ENCODE data around the gene DNAH1. TPM values are rescaled to one million over a fixed set of nuclear protein-coding genes. Genes with fewer than 3 reads are reported as not detected.
A peak's percentile ranks its signal among the peaks of the same experiment; 100 is the strongest.
"Not testable (repeated sequence)": the region's sequence is repeated elsewhere in the genome, so short reads cannot be mapped to it uniquely, and the experiment has no call there.

DNAH1 gene
- total RNA-seq (2014; rRNA removed; shearing (Covaris generic)) = 0.48 and 0.78 TPM in 2 replicates

- DNase-seq (ENCODE audit: low read depth) = no peak
Measured at GRCh38 chr3:52315977-52316764, at the start of gene DNAH1. TSS of gene DNAH1 (plus strand) at chr3:52316319. CDS start at chr3:52322443, 6,124 bp downstream.

- DNase-seq (ENCODE audit: low read depth) = no peak
Measured at GRCh38 chr3:52268036-52268435, 48.1 kb upstream of the DNAH1 start.

GRCh38 chr3:52269776-52270175 is 46.3 kb upstream of the DNAH1 start:
- DNase-seq (ENCODE audit: low read depth) = no peak

- no peak for DNase-seq (ENCODE audit: low read depth)
Measured at GRCh38 chr3:52270252-52270754, 45.8 kb upstream of the DNAH1 start.

GRCh38 chr3:52272172-52272571 is 43.9 kb upstream of the DNAH1 start:
- not testable (repeated sequence) for DNase-seq (ENCODE audit: low read depth)

- no peak for DNase-seq (ENCODE audit: low read depth)
Measured at GRCh38 chr3:52272831-52273230, 43.3 kb upstream of the DNAH1 start.

- DNase-seq (ENCODE audit: low read depth) = not testable (repeated sequence)
Measured at GRCh38 chr3:52274781-52275180, 41.3 kb upstream of the DNAH1 start.

- peak; percentile 70 for DNase-seq (ENCODE audit: low read depth)
Measured at GRCh38 chr3:52277071-52277964, 38.8 kb upstream of the DNAH1 start.

- no peak for DNase-seq (ENCODE audit: low read depth)
Measured at GRCh38 chr3:52277972-52278509, 38.1 kb upstream of the DNAH1 start.

- peak; percentile 92 for DNase-seq (ENCODE audit: low read depth)
Measured at GRCh38 chr3:52278510-52279069, 37.5 kb upstream of the DNAH1 start, which contains the start of gene WDR82. TSS of gene WDR82 (minus strand) at chr3:52278649. CDS start at chr3:52278361, 288 bp downstream.

GRCh38 chr3:52279596-52279995 is 36.5 kb upstream of the DNAH1 start:
- DNase-seq (ENCODE audit: low read depth) = no peak

- peak; percentile 39 for DNase-seq (ENCODE audit: low read depth)
Measured at GRCh38 chr3:52280050-52280461, 36.1 kb upstream of the DNAH1 start.

- DNase-seq (ENCODE audit: low read depth) = no peak
Measured at GRCh38 chr3:52281981-52282801, 33.9 kb upstream of the DNAH1 start.

GRCh38 chr3:52283306-52283705 is 32.8 kb upstream of the DNAH1 start:
- no peak for DNase-seq (ENCODE audit: low read depth)

GRCh38 chr3:52284051-52284450 is 32.1 kb upstream of the DNAH1 start:
- DNase-seq (ENCODE audit: low read depth) = not testable (repeated sequence)

- peak; percentile 36 for DNase-seq (ENCODE audit: low read depth)
Measured at GRCh38 chr3:52286777-52287110, 29.4 kb upstream of the DNAH1 start.

GRCh38 chr3:52288674-52289073 is 27.4 kb upstream of the DNAH1 start:
- DNase-seq (ENCODE audit: low read depth) = no peak

GRCh38 chr3:52289338-52289746 is 26.8 kb upstream of the DNAH1 start:
- no peak for DNase-seq (ENCODE audit: low read depth)

- DNase-seq (ENCODE audit: low read depth) = no peak
Measured at GRCh38 chr3:52289747-52290595, 26.1 kb upstream of the DNAH1 start.
